Measurements from ENCODE around the gene SCARB1.

Gene SCARB1

GRCh38 chr12:124782132-124782531 lies 81.5 kb downstream of the SCARB1 start:
- no peak overlapping the region for H3K27ac ChIP-seq (ENCODE audit: low read depth, low read length)
- no peaks in the 10 kb centered on the region for H3K27me3 ChIP-seq (ENCODE audit: control insufficient read depth, insufficient read depth, low read length)
- H3K4me1 ChIP-seq (ENCODE audit: control insufficient read depth, insufficient read depth, low read length), result no peaks in the 10 kb centered on the region
- no peak overlapping the region for H3K4me3 ChIP-seq (ENCODE audit: low read length)
- no peaks in the 10 kb centered on the region for H3K36me3 ChIP-seq (ENCODE audit: control insufficient read depth, insufficient read depth, low read length)
- no peak overlapping the region for H3K9ac ChIP-seq (ENCODE audit: low read length)

- H3K27ac ChIP-seq (ENCODE audit: low read depth, low read length), result no peak overlapping the region
- H3K4me1 ChIP-seq (ENCODE audit: control insufficient read depth, insufficient read depth, low read length), result no peaks in the 10 kb centered on the region
- no peak overlapping the region for H3K4me3 ChIP-seq (ENCODE audit: low read length)
- no peaks in the 10 kb centered on the region for H3K36me3 ChIP-seq (ENCODE audit: control insufficient read depth, insufficient read depth, low read length)
- no peaks in the 10 kb centered on the region for H3K27me3 ChIP-seq (ENCODE audit: control insufficient read depth, insufficient read depth, low read length)
- H3K9ac ChIP-seq (ENCODE audit: low read length), result no peak overlapping the region
Measured at GRCh38 chr12:124780752-124781685, 82.6 kb downstream of the SCARB1 start.

- Histone ChIP-seq H3K4me1 (ENCODE audit: control insufficient read depth, insufficient read depth, low read length) (no peaks in the 10 kb centered on the region), H3K4me3 (ENCODE audit: low read length) (no peak overlapping the region), H3K27ac (ENCODE audit: low read depth, low read length) (no peak overlapping the region), H3K9ac (ENCODE audit: low read length) (no peak overlapping the region), H3K36me3 (ENCODE audit: control insufficient read depth, insufficient read depth, low read length) (no peaks in the 10 kb centered on the region), H3K27me3 (ENCODE audit: control insufficient read depth, insufficient read depth, low read length) (no peaks in the 10 kb centered on the region)
Measured at GRCh38 chr12:124780336-124780735, 83.3 kb downstream of the SCARB1 start.

GRCh38 chr12:124779161-124780141 lies 84.2 kb downstream of the SCARB1 start:
- Histone ChIP-seq H3K9ac (ENCODE audit: low read length) (no peak overlapping the region), H3K4me3 (ENCODE audit: low read length) (no peak overlapping the region), H3K27ac (ENCODE audit: low read depth, low read length) (no peak overlapping the region), H3K36me3 (ENCODE audit: control insufficient read depth, insufficient read depth, low read length) (no peaks in the 10 kb centered on the region), H3K4me1 (ENCODE audit: control insufficient read depth, insufficient read depth, low read length) (no peaks in the 10 kb centered on the region), H3K27me3 (ENCODE audit: control insufficient read depth, insufficient read depth, low read length) (no peaks in the 10 kb centered on the region)

- no peaks in the 10 kb centered on the region for H3K4me1 ChIP-seq (ENCODE audit: control insufficient read depth, insufficient read depth, low read length)
- no peaks in the 10 kb centered on the region for H3K36me3 ChIP-seq (ENCODE audit: control insufficient read depth, insufficient read depth, low read length)
- no peaks in the 10 kb centered on the region for H3K27me3 ChIP-seq (ENCODE audit: control insufficient read depth, insufficient read depth, low read length)
- H3K4me3 ChIP-seq (ENCODE audit: low read length), result no peak overlapping the region
- no peak overlapping the region for H3K9ac ChIP-seq (ENCODE audit: low read length)
- H3K27ac ChIP-seq (ENCODE audit: low read depth, low read length), result no peak overlapping the region
Measured at GRCh38 chr12:124778411-124778810, 85.3 kb downstream of the SCARB1 start.

GRCh38 chr12:124777399-124778372 lies 86.0 kb downstream of the SCARB1 start:
- Histone ChIP-seq H3K36me3 (ENCODE audit: control insufficient read depth, insufficient read depth, low read length) (no peaks in the 10 kb centered on the region), H3K27ac (ENCODE audit: low read depth, low read length) (no peak overlapping the region), H3K27me3 (ENCODE audit: control insufficient read depth, insufficient read depth, low read length) (no peaks in the 10 kb centered on the region), H3K9ac (ENCODE audit: low read length) (no peak overlapping the region), H3K4me3 (ENCODE audit: low read length) (no peak overlapping the region), H3K4me1 (ENCODE audit: control insufficient read depth, insufficient read depth, low read length) (no peaks in the 10 kb centered on the region)

- no peak overlapping the region for H3K9ac ChIP-seq (ENCODE audit: low read length)
- H3K36me3 ChIP-seq (ENCODE audit: control insufficient read depth, insufficient read depth, low read length), result no peaks in the 10 kb centered on the region
- no peaks in the 10 kb centered on the region for H3K27me3 ChIP-seq (ENCODE audit: control insufficient read depth, insufficient read depth, low read length)
- peaks cover 5% of the 10 kb centered on the region for H3K4me1 ChIP-seq (ENCODE audit: control insufficient read depth, insufficient read depth, low read length)
- no peak overlapping the region for H3K4me3 ChIP-seq (ENCODE audit: low read length)
- H3K27ac ChIP-seq (ENCODE audit: low read depth, low read length), result no peak overlapping the region
Measured at GRCh38 chr12:124776125-124776513, 87.5 kb downstream of the SCARB1 start.

GRCh38 chr12:124774462-124775167 lies 89.0 kb downstream of the SCARB1 start:
- peaks cover 5% of the 10 kb centered on the region for H3K4me1 ChIP-seq (ENCODE audit: control insufficient read depth, insufficient read depth, low read length)
- H3K9ac ChIP-seq (ENCODE audit: low read length), result no peak overlapping the region
- no peaks in the 10 kb centered on the region for H3K36me3 ChIP-seq (ENCODE audit: control insufficient read depth, insufficient read depth, low read length)
- peak overlapping the region; percentile 17 for H3K4me3 ChIP-seq (ENCODE audit: low read length)
- no peak overlapping the region for H3K27ac ChIP-seq (ENCODE audit: low read depth, low read length)
- H3K27me3 ChIP-seq (ENCODE audit: control insufficient read depth, insufficient read depth, low read length), result no peaks in the 10 kb centered on the region

- Histone ChIP-seq H3K9ac (ENCODE audit: low read length) (no peak overlapping the region), H3K36me3 (ENCODE audit: control insufficient read depth, insufficient read depth, low read length) (no peaks in the 10 kb centered on the region), H3K4me3 (ENCODE audit: low read length) (peak overlapping the region; percentile 17), H3K4me1 (ENCODE audit: control insufficient read depth, insufficient read depth, low read length) (peaks cover 5% of the 10 kb centered on the region), H3K27me3 (ENCODE audit: control insufficient read depth, insufficient read depth, low read length) (no peaks in the 10 kb centered on the region), H3K27ac (ENCODE audit: low read depth, low read length) (no peak overlapping the region)
Measured at GRCh38 chr12:124774054-124774461, 89.6 kb downstream of the SCARB1 start.

GRCh38 chr12:124772289-124773170 lies 91.1 kb downstream of the SCARB1 start:
- no peaks in the 10 kb centered on the region for H3K36me3 ChIP-seq (ENCODE audit: control insufficient read depth, insufficient read depth, low read length)
- no peak overlapping the region for H3K27ac ChIP-seq (ENCODE audit: low read depth, low read length)
- H3K4me1 ChIP-seq (ENCODE audit: control insufficient read depth, insufficient read depth, low read length), result peaks cover 5% of the 10 kb centered on the region
- no peak overlapping the region for H3K4me3 ChIP-seq (ENCODE audit: low read length)
- no peaks in the 10 kb centered on the region for H3K27me3 ChIP-seq (ENCODE audit: control insufficient read depth, insufficient read depth, low read length)
- H3K9ac ChIP-seq (ENCODE audit: low read length), result no peak overlapping the region
